B cell (primary cell): ENCODE measurements around the gene KCNE1. TPM values are rescaled to one million over a fixed set of nuclear protein-coding genes. Genes with fewer than 3 reads are reported as not detected.

ENCODE experiments used
- ATAC-seq: fragments of 200-7000 bp; cut with Tn5 transposase; one replicate; pipeline ENCODE4 v1.10.0; 2021; ENCODE audit warnings: low read depth, mild to moderate bottlenecking, moderate number of reproducible peaks, moderate library complexity
- CTCF ChIA-PET: fragments of 350-600 bp; sonication (Branson Sonifier 250); formaldehyde crosslinking; loops from one replicate; lab custom pipeline; 2021; ENCODE audit warnings: antibody characterized with exemption, inconsistent platforms; lab: Charles Lee
- POLR2A ChIA-PET: fragments of 350-600 bp; sonication (Branson Sonifier 250); formaldehyde crosslinking; loops from one replicate; lab custom pipeline; 2021; ENCODE audit warnings: antibody characterized with exemption; lab: Charles Lee
- DNase-seq: peaks from one replicate; pipeline ENCODE4 v3.0.0; 2013
- H2AFZ ChIP-seq: 2 replicates; pipeline ENCODE4 v1.6.1; 2012; ENCODE audit warnings: mild to moderate bottlenecking, low read depth, low read length; ENCODE audit not compliant: insufficient read depth, poor library complexity, severe bottlenecking
- H3K27ac ChIP-seq, 2 donors: 1 replicate in 1 of 2; 2 replicates in 1 of 2; pipeline ENCODE4 v1.5.1; 2012 to 2013; ENCODE audit warnings: low read length in 2 of 2, mild to moderate bottlenecking in 2 of 2, moderate library complexity in 1 of 2
- H3K27me3 ChIP-seq, 4 experiments: fragments of 200-600 bp in 1 of 4; sonication (generic) in 1 of 4; replicated peaks in 1 of 4; 1 replicate in 2 of 4; 2 replicates in 2 of 4; pipeline versions ENCODE4 v1.6.1 to v1.7.0; 2013 to 2016; ENCODE audit warnings: low read length in 3 of 4, mild to moderate bottlenecking in 2 of 4, mixed read lengths in 1 of 4, moderate library complexity in 1 of 4; ENCODE audit not compliant: insufficient read depth in 4 of 4, control insufficient read depth in 3 of 4; ENCODE audit errors: control extremely low read depth in 1 of 4
- H3K36me3 ChIP-seq, 2 experiments: replicated peaks in 1 of 2; 1 replicate in 1 of 2; 2 replicates in 1 of 2; pipeline versions ENCODE4 v1.6.1 to v1.7.1; 2013; ENCODE audit warnings: low read length in 1 of 2; ENCODE audit not compliant: insufficient read depth in 2 of 2, control insufficient read depth in 1 of 2; ENCODE audit errors: control extremely low read depth in 1 of 2, extremely low read depth in 1 of 2
- H3K4me1 ChIP-seq, 2 donors: fragments of 200-600 bp in 1 of 2; sonication (generic) in 1 of 2; 1 replicate in 1 of 2; 2 replicates in 1 of 2; pipeline versions ENCODE4 v1.5.1 to v1.6.1; 2013 to 2017; ENCODE audit warnings: low read length in 2 of 2; ENCODE audit not compliant: control insufficient read depth in 2 of 2, insufficient read depth in 2 of 2
- H3K4me2 ChIP-seq: replicated peaks from 2 replicates; pipeline ENCODE3; 2012; ENCODE audit warnings: mild to moderate bottlenecking, low read depth, low read length; ENCODE audit not compliant: poor library complexity, severe bottlenecking
- H3K4me3 ChIP-seq, 5 experiments: fragments of 200-600 bp in 1 of 5; sonication (generic) in 1 of 5; 1 replicate in 3 of 5; 2 replicates in 2 of 5; pipeline versions ENCODE4 v1.5.1 to v1.7.0; 2011 to 2016; ENCODE audit warnings: low read length in 4 of 5, mild to moderate bottlenecking in 4 of 5, low read depth in 2 of 5, control low read depth in 1 of 5, moderate library complexity in 1 of 5; ENCODE audit not compliant: insufficient read depth in 1 of 5; ENCODE audit errors: control extremely low read depth in 1 of 5, extremely low read depth in 1 of 5
- H3K79me2 ChIP-seq: fragments of 200-600 bp; sonication (generic); one replicate; pipeline ENCODE4 v1.6.0; 2016; ENCODE audit warnings: low read length; ENCODE audit not compliant: control insufficient read depth, insufficient read depth
- H3K9ac ChIP-seq: fragments of 200-600 bp; sonication (generic); 2 replicates; pipeline ENCODE4 v1.6.1; 2017; ENCODE audit warnings: mild to moderate bottlenecking, low read length, moderate library complexity
- H3K9me3 ChIP-seq, 3 donors: one replicate each; pipeline versions ENCODE4 v1.6.1 to v1.7.1; 2013; ENCODE audit warnings: low read length in 2 of 3; ENCODE audit not compliant: control insufficient read depth in 2 of 3, insufficient read depth in 1 of 3; ENCODE audit errors: control extremely low read depth in 1 of 3
- H4K20me1 ChIP-seq: 2 replicates; pipeline ENCODE4 v1.6.0; 2012; ENCODE audit warnings: mild to moderate bottlenecking, low read length; ENCODE audit not compliant: insufficient read depth, control insufficient read depth, poor library complexity, severe bottlenecking
- H3K27ac Mint-ChIP-seq: one replicate; pipeline ENCODE4 v1.8.0; 2021; ENCODE audit warnings: mixed read lengths
- H3K27me3 Mint-ChIP-seq: one replicate; pipeline ENCODE4 v1.8.0; 2021; ENCODE audit warnings: mixed read lengths
- H3K4me1 Mint-ChIP-seq: one replicate; pipeline ENCODE4 v1.8.0; 2021; ENCODE audit warnings: mixed read lengths
- H3K4me3 Mint-ChIP-seq: one replicate; pipeline ENCODE4 v1.8.0; 2021; ENCODE audit warnings: mixed read lengths
- H3K9me3 Mint-ChIP-seq: one replicate; pipeline ENCODE4 v1.8.0; 2022; ENCODE audit warnings: mixed read lengths; ENCODE audit not compliant: insufficient read depth
- CTCF ChIP-seq: fragments of 200-600 bp; IDR thresholded peaks from one replicate; pipeline ENCODE4 v1.8.0; 2022; ENCODE audit warnings: antibody characterized with exemption, mild to moderate bottlenecking
- EZH2 ChIP-seq: IDR thresholded peaks from 2 replicates; pipeline ENCODE4 v1.6.1; 2012; ENCODE audit warnings: borderline replicate concordance, low read depth, mild to moderate bottlenecking, moderate library complexity, low read length; ENCODE audit not compliant: insufficient read depth, poor library complexity, severe bottlenecking
- WGBS: methylation state at CpG from one replicate; pipeline ENCODE4 v1.1.5; 2013; ENCODE audit warnings: missing lambda C conversion rate; ENCODE audit not compliant: insufficient coverage; 5-methylcytosine and 5-hydroxymethylcytosine counted together
- intact Hi-C: fragments of 100-400 bp; cut with micrococcal nuclease; formaldehyde crosslinking; loops from one replicate; pipeline ENCODE4 v1.10.0; 2022
- polyA plus RNA-seq: library from polyadenylated mRNA; depleted of rRNA; stranded (reverse); fragments of >200 nt; gene quantifications from 2 replicates; pipeline ENCODE4 v1.2.3, GENCODE V29; 2012
- total RNA-seq, 2 donors: library from RNA; stranded (reverse); fragments of 120-200 nt in 1 of 2; gene quantifications; 1 replicate in 1 of 2; 2 replicates in 1 of 2; pipeline versions ENCODE4 v1.2.3 to v1.2.4, GENCODE V29; 2013 to 2022

Gene KCNE1
- total and polyA plus RNA-seq, 2 donors (not counting 1 experiment from before 2014, with no cell fraction given): 0.10 to 0.17 TPM

DNA sequence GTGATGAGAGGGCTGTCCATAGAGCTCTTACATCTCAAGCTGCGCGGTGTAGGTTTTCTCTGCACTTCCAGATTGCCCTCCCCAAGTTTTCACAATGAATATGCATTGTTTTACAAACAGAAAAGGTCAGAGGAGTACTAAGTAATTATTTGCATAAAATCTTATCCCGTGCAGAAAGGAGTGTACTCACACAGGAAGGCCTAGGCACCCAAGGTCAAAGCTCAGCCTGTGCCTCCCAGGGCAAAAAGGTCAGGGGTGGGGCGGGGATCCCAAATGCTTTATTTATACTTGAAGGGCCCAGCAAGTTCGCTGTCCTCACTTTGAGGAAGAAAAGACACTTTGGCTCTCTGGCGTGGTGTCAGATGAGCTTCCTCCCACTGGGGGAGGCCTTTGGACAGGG, 10.3 kb upstream of the KCNE1 start:
- no peak for DNase-seq

DNA sequence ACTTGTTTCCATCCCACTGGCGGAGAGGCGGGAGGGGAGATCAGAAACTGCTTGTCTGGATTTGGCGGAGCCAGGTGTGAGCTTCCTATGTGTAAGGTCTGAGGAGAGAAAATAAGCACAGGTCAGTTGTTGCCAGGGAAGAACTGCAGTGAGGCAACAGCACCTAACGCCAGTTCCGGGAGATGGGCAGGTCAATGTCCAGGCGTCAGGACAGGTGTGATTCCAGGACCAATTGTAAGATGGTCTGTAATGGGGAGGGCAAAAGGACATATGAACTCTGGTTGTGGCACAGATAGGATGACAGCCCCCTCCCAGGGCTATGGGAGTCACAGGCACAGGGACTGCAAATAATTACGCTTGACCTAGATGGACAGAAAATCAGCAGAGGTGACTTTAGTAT, 9.6 kb upstream of the KCNE1 start:
- H3K4me3 Mint-ChIP-seq: no peak overlapping the region
- H3K9ac ChIP-seq: no peak overlapping the region
- H3K9me3 Mint-ChIP-seq: no peaks in the 10 kb centered on the region
- no peaks in the 10 kb centered on the region for H4K20me1 ChIP-seq
- peaks cover 5% of the 10 kb centered on the region for H3K4me1 Mint-ChIP-seq
- DNase-seq (no peak), ATAC-seq (no peak)
- no peaks in the 10 kb centered on the region for H3K79me2 ChIP-seq
- ChIA-PET POLR2A (no interaction called here), CTCF (no interaction called here)
- H3K4me2 ChIP-seq: no peak overlapping the region
- H2AFZ ChIP-seq: no peak overlapping the region
- H3K27ac ChIP-seq: no peak overlapping the region
- H3K9me3 ChIP-seq: no peaks in the 10 kb centered on the region
- H3K27me3 ChIP-seq: no peaks in the 10 kb centered on the region
- H3K4me3 ChIP-seq: no peak overlapping the region
- no peaks in the 10 kb centered on the region for H3K36me3 ChIP-seq
- peaks cover 0 to 3% of the 10 kb centered on the region in 2 donors for H3K4me1 ChIP-seq
- intact Hi-C loops: no loop called here
- WGBS: 99% methylated on average over 7 of the region's 7 CpGs
- H3K27ac Mint-ChIP-seq: no peak overlapping the region
- H3K27me3 Mint-ChIP-seq: no peaks in the 10 kb centered on the region
- TF ChIP-seq CTCF: no peak
- TF ChIP-seq EZH2: no peak

More for the DNA sequence above, 10.3 kb upstream of the KCNE1 start:
- no peaks in the 10 kb centered on the region for H3K9me3 ChIP-seq
- no peak overlapping the region for H3K4me3 Mint-ChIP-seq
- no peak overlapping the region for H3K9ac ChIP-seq
- H3K79me2 ChIP-seq: no peaks in the 10 kb centered on the region
- H4K20me1 ChIP-seq: no peaks in the 10 kb centered on the region
- CTCF ChIA-PET: no interaction called here
- H3K27me3 Mint-ChIP-seq: no peaks in the 10 kb centered on the region
- no peak overlapping the region for H3K4me3 ChIP-seq
- no peak overlapping the region for H3K4me2 ChIP-seq
- H2AFZ ChIP-seq: no peak overlapping the region
- TF ChIP-seq EZH2 (no peak), CTCF (no peak)
- H3K9me3 Mint-ChIP-seq: no peaks in the 10 kb centered on the region
- no peaks in the 10 kb centered on the region for H3K36me3 ChIP-seq
- no peak overlapping the region for H3K27ac ChIP-seq
- H3K4me1 ChIP-seq: peaks cover 0 to 7% of the 10 kb centered on the region in 2 donors
- POLR2A ChIA-PET: no interaction called here
- no peaks in the 10 kb centered on the region for H3K27me3 ChIP-seq
- H3K4me1 Mint-ChIP-seq: peaks cover 7% of the 10 kb centered on the region
- no peak for ATAC-seq
- intact Hi-C loops: no loop called here
- 77% methylated on average over 3 of the region's 6 CpGs for WGBS
- no peak overlapping the region for H3K27ac Mint-ChIP-seq
